ENCODE data around the gene RNF212. TPM values are rescaled to one million over a fixed set of nuclear protein-coding genes. Genes with fewer than 3 reads are reported as not detected.
"Not testable (repeated sequence)": the region's sequence is repeated elsewhere in the genome, so short reads cannot be mapped to it uniquely, and the experiment has no call there.

The RNF212 gene
- total RNA-seq, 1 donor: 3.0 TPM

DNA sequence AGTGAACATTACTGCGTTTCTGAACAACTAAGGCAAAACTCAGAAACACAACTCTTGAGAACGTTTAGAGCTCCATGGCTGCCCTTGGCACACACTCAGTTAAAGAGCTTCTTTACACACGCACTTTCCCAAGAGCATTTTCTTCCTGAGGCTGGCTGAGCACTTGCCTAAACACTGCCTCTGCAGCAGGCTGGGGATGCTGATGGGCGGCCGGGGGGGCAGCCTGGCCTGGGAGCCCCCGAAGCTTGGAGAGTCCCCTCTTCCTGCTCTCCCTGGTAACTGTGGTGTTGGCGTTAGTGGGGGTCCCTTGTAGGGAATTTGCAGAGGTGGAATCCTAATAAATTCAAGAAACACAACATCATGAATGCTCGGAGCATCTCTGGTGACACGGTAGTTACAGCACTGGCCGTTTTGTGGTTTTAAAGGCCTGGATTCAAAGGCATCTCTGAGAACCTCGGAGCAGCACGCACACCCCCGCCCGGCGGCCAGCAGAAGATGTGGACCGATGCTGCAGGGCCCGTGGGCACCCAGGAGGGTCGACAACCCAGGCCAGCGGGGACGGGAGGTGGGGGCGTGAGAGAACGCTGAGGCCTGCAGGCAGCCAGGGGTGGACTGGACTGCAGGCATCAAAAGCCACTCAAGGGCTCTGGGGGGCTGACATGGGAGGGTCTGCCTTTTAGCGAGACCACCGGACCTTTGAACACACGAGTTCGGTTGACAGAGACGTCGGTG lies 56.5 kb downstream of the RNF212 start:
- TF ChIP-seq, protein P1, sequence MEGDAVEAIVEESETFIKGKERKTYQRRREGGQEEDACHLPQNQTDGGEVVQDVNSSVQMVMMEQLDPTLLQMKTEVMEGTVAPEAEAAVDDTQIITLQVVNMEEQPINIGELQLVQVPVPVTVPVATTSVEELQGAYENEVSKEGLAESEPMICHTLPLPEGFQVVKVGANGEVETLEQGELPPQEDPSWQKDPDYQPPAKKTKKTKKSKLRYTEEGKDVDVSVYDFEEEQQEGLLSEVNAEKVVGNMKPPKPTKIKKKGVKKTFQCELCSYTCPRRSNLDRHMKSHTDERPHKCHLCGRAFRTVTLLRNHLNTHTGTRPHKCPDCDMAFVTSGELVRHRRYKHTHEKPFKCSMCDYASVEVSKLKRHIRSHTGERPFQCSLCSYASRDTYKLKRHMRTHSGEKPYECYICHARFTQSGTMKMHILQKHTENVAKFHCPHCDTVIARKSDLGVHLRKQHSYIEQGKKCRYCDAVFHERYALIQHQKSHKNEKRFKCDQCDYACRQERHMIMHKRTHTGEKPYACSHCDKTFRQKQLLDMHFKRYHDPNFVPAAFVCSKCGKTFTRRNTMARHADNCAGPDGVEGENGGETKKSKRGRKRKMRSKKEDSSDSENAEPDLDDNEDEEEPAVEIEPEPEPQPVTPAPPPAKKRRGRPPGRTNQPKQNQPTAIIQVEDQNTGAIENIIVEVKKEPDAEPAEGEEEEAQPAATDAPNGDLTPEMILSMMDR (IDR thresholded peaks at IDR 0.05; ENCODE audit: insufficient read depth, low read depth, low read length): no peak
- H3K4me3 ChIP-seq (ENCODE audit: low read depth, low read length): no peak overlapping the region
- no peak for DNase-seq (ENCODE audit: low read depth)

- H3K4me3 ChIP-seq (ENCODE audit: low read depth, low read length): no peak overlapping the region
- peak; percentile 25 for DNase-seq (ENCODE audit: low read depth)
- TF ChIP-seq, protein P1 (IDR thresholded peaks at IDR 0.05; ENCODE audit: insufficient read depth, low read depth, low read length): no peak
Measured at GRCh38 chr4:1055721-1056590, 57.4 kb downstream of the RNF212 start.

GRCh38 chr4:1055243-1055701 lies 58.1 kb downstream of the RNF212 start:
- not testable (repeated sequence) for H3K4me3 ChIP-seq (ENCODE audit: low read depth, low read length); DNase-seq (ENCODE audit: low read depth)

DNA sequence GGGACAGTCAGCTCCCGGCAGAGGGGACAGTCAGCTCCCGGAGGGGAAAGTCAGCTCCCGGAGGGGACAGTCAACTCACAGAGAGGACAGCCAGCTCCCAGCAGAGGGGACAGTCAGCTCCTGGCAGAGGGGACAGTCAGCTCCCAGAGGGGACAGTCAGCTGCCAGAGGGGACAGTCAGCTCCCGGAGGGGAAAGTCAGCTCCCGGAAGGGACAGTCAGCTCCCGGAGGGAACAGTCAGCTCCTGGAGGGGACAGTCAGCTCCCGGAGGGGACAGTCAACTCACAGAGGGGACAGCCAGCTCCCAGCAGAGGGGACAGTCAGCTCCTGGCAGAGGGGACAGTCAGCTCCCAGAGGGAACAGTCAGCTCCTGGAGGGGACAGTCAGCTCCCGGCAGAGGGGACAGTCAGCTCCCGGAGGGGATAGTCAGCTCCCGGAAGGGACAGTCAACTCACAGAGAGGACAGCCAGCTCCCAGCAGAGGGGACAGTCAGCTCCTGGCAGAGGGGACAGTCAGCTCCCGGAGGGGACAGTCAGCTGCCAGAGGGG lies 58.6 kb downstream of the RNF212 start:
- not testable (repeated sequence) for H3K4me3 ChIP-seq (ENCODE audit: low read depth, low read length); DNase-seq (ENCODE audit: low read depth)

DNA sequence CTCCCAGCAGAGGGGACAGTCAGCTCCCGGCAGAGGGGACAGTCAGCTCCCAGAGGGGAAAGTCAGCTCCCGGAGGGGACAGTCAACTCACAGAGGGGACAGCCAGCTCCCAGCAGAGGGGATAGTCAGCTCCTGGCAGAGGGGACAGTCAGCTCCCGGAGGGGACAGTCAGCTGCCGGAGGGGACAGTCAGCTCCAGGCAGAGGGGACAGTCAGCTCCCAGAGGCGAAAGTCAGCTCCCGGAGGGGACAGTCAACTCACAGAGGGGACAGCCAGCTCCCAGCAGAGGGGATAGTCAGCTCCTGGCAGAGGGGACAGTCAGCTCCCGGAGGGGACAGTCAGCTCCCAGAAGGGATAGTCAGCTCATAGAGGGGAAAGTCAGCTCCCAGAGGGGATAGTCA lies 59.5 kb downstream of the RNF212 start:
- DNase-seq (ENCODE audit: low read depth); H3K4me3 ChIP-seq (ENCODE audit: low read depth, low read length): not testable (repeated sequence)

- TF ChIP-seq, protein P1 (IDR thresholded peaks at IDR 0.05; ENCODE audit: insufficient read depth, low read depth, low read length): no peak
- H3K4me3 ChIP-seq (ENCODE audit: low read depth, low read length): no peak overlapping the region
- peak; percentile 62 for DNase-seq (ENCODE audit: low read depth)
Measured at GRCh38 chr4:1053080-1053661, 60.2 kb downstream of the RNF212 start.

GRCh38 chr4:1052231-1052671 lies 61.1 kb downstream of the RNF212 start:
- TF ChIP-seq, protein P1 (IDR thresholded peaks at IDR 0.05; ENCODE audit: insufficient read depth, low read depth, low read length): no peak
- DNase-seq (ENCODE audit: low read depth): no peak
- H3K4me3 ChIP-seq (ENCODE audit: low read depth, low read length): no peak overlapping the region

- no peak for DNase-seq (ENCODE audit: low read depth)
- no peak overlapping the region for H3K4me3 ChIP-seq (ENCODE audit: low read depth, low read length)
- TF ChIP-seq, protein P1 (IDR thresholded peaks at IDR 0.05; ENCODE audit: insufficient read depth, low read depth, low read length): no peak
Measured at GRCh38 chr4:1051472-1051871, 61.9 kb downstream of the RNF212 start.

Data from fibroblast of villous mesenchyme (primary cell).